Midbrain (tissue), 1 donor: ENCODE measurements around the gene LRMDA.
"Not testable (repeated sequence)": the region's sequence is repeated elsewhere in the genome, so short reads cannot be mapped to it uniquely, and the experiment has no call there.

Experiments used
- DNase-seq: peaks from one replicate; lab custom pipeline; 2025; lab: John Stamatoyannopoulos, UW

Gene LRMDA

DNA sequence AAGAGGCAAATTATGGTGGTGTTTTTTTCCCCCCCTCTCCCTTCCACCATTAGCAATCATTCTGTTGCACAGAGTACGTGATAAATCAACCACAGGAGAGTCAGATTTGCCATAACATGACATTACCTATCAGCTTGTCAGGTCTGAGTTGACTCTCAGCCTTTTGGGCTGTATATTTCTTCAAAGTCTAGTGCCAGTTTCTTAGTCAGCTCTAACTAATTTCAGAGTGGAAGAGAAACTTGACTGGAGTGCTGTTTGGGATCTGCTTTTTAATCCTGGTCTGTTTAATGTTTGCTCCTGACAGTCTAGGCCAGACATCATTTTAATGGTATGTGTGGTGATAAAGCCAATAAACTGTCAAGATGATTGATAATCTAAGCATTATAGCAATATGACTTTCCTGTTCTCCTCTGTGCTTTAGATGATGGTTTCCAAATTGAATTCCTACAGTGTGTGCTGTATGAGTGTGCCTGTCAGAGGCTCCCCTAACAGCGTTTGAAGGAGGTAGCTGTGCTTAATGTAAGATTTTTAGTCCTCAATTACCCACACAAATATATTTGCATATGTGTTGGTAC, 76.9 kb downstream of the LRMDA start:
- DNase-seq, result no peak

DNA sequence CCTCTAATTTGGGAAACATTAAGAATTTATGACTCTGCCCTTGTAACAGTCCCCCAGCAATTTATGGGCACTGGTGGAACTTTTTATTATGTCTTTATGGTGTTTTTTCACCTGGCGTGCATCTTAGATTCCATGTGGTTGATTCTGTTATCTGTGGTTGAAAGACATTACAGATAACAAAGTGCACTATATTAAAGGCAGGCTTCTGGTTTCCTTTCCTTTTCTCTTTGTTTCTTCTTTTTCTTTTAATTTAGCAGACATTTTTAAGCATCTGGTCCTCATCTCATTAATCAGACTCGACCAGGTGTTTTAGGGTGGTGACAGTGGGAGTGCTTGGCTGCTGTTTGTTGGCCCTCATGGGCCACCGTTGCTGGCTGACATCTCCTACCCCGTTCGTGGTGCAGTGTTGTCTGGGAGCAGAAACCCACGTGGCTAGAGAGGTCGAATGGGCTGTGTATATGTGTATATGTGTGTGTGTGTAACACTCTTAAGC, 77.4 kb downstream of the LRMDA start:
- no peak for DNase-seq

DNA sequence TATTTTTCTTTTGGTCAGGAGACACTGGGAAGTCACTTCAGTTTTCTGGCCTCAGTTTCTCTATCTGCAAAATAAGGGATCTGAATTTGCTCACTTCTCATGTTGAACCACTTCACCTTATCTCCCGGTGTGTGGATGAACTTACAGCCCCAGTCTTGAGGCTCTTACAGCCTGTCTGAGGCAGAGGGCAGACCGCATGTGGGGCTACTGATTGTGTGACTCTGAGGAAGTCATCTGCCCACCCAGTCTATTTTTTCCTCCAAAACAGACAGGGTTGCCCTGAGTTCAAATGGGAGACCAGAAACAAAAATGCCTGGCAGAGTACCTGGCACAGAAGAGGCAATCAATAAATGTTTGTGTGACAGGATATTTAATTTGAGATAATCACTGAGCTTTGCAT, 78.3 kb downstream of the LRMDA start:
- no peak for DNase-seq

DNA sequence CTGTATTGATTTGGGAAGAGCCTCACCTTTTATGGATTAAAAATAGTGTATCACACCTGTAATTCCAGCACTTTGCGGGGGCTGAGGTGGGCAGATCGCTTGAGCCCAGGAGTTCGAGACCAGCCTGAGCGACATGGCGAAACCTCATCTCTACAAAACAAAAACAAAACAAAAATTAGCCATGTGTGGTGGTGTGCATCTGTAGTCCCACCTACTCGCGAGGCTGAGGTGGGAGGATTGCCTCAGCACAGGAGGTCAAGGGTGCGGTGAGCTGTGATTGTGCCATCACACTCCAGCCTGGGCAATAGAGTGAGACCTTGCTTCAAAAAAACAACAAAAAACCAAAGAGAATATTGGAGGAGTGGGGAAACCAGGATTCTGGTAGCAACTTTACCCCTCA, 79.6 kb downstream of the LRMDA start:
- no peak for DNase-seq

DNA sequence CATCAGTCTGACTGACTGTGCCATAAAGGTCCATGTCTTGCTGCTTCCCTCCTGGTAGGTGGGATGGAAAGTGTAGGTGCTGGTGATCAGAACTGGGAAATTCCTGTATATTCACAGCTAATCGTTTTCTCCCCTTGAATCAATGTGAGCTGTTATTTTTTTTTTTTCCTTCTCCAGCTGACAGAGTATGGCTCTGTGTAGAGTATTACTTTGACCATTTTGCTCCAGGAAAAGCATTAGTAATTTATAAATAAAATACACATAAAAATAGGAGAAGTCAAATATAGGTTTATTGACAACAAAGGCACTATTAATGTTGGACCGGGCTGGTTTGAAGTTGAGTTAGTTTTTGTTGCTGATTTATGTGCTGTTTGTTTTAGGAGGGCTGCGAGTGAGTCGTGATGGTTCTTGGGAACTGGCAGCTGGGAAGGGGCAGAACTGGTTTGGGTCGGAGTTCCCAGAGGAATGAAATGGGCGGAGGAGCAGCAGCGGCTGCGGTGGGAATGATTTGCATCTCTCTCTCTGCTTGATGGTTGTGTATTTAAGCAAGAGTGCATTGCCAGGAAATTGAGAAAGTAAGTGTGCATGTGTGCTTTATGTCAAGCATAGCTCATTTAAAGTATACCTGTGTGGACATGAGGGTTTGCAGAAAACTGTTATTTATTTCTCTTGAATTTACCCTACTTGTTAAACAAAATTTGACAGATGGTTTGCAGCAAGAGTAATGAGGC, 80.9 kb downstream of the LRMDA start:
- DNase-seq, result no peak

DNA sequence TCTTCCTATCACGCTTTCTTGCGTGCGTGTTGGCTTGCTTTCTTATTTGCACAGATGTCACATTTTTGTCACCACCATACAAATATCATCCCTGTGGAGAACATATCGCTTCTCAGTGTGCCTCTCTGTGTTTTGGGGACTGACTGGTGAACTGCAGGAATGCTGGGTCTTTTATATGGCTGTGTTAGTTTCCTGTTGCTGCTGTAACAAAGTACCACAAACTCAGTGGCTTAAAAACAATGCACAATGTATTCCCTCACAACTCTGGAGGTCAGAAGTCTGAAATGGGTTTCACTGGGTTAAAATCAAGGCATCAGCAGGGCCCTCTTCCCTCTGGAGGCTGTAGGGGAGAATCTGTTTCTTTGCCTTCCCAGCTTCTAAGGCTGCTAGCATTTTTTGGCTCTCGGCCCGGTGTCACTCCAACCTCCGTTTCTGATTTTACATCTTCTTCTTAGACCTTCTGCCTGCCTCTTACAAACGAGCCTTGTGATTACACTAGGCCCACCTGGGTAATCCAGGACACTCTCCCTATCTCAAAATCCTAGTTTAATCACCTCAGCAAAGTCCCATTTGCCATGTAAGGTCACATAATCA, 82.0 kb downstream of the LRMDA start:
- DNase-seq, result no peak

DNA sequence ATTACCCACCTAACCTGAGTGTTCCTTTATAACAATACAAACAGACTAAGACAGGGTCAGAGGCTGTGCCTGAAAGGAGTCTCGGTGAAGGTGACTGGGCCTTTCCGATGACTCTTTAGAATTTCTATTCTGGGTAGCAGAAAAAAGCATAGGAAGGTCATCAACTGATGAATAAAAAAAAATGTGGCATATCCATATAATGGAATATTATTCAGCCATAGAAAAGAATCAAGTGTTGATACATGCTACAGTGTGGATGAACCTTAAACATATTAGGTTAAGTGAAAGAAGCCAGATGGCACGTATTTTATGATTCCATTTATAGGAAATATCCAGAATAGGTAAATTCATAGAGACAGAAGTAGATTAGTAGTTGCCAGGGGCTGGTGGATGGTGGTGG, 83.4 kb downstream of the LRMDA start:
- no peak for DNase-seq

DNA sequence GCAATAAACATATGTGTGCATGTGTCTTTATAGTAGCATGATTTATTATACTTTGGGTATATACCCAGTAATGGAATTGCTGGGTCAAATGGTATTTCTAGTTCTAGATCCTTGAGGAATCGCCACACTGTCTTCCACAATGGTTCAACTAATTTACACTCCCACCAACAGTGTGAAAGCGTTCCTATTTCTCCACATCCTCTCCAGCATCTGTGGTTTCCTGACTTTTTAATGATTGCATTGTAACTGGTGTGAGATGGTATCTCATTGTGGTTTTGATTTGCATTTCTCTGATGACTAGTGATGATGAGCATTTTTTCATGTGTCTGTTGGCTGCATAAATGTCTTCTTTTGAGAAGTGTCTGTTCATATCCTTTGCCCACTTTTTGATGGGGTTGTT, 84.7 kb downstream of the LRMDA start:
- DNase-seq, result not testable (repeated sequence)

DNA sequence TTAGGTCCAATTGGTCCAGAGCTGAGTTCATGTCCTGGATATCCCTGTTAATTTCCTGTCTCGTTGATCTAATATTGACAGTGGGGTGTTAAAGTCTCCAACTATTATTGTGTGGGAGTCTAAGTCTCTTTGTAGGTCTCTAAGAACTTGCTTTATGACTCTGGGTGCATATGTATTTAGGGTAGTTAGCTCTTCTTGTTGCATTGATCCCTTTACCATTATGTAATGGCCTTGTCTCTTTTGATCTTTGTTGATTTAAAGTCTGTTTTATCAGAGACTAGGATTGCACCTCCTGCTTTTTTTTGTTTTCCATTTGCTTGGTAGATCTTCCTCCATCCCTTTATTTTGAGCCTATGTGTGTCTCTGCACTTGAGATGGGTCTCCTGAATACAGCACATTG, 87.8 kb downstream of the LRMDA start:
- not testable (repeated sequence) for DNase-seq

DNA sequence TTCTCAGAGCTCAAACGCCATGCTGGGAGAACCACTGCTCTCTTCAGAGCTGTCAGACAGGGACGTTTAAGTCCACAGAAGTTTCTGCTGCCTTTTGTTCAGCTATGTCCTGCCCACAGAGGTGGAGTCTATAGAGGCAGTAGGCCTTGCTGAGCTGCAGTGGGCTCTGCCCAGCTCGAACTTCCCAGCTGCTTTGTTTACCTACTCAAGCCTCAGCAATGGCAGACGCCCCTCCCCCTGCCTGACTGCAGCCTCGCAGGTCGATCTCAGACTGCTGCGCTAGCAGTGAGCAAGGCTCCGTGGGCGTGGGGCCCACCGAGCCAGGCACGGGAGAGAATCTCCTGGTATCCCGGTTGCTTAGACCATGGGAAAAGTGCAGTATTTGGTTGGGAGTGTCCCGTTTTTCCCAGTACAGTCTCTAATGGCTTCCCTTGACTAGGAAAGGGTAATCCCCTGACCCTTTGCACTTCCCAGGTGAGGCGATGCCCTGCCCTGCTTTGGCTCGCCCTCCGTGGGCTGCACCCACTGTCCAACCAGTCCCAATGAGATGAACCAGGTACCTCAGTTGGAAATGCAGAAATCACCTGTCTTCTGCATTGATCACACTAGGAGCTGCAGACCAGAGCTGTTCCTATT, 89.9 kb downstream of the LRMDA start:
- DNase-seq, result not testable (repeated sequence)

DNA sequence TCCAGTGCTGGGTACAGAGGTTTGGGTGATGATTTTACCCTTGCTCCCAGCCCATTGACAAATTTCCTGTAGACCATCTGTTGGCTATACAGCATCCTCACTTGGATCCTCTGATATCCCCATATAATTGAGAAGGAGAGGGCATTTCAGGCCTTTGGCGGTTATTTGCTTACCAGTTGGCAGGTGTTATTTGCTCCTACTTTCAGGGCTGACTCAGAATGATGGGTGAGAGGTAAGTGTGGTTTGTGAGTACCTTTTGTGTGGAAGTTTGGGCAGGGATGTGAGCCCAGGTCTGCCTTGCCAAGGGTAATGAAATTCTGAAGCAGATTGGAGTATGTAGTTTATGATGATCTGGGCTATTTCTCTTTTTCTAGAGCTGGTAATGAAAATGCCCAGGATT, 93.6 kb downstream of the LRMDA start:
- no peak for DNase-seq

DNA sequence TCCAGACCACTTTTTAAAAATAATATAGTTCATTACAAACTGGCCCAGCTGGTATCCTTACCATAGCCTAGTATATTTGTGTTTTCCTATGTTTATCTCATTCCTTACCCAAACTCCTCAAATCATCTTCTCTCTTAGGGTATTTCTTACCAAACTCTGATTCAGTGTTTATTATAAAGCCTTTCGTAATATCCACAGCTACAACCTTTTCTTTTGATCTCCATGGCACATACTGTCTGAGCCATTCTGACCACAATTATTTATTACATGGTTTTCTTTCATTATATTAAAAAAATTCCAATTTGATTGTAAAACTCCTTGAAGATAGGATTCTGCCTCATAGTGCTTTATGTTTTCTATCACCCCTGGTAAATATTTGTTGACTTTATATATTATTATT, 94.2 kb downstream of the LRMDA start:
- DNase-seq, result no peak

DNA sequence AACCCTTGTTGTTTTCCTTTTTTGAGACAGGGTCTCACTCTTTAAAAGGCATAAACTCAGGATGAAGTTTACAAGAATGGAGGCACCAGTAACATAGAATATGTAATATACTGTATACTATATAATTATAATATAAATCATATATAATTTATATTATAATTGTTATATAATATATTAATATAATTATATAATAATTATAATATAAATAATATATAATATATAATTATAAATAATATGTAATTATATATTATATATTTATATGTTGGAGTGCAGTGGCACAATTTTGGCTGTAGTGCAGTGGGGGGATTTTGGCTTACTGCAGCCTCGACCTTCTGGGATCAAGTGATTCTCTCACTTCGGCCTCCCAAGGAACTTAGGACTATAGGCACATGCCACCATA, 96.1 kb downstream of the LRMDA start:
- no peak for DNase-seq

DNA sequence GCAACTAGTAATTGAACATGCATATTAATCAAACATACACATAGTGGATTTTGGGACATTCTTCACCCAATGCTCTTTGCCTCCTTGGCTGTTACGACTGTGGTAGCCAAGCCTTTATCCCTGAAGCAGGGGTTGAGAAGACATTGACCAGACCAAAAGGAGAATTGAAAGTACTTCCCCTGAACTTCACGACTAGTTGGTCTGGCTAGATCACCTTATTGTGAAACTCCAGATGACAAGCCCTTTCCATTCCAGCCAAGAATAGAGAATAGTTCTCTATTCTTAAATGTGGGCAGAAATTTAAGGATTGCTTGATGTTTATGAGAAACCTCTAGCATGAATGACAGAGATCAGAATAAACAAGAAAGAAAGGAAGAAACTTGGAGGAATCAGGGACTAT, 97.0 kb downstream of the LRMDA start:
- DNase-seq, result peak; percentile 10

DNA sequence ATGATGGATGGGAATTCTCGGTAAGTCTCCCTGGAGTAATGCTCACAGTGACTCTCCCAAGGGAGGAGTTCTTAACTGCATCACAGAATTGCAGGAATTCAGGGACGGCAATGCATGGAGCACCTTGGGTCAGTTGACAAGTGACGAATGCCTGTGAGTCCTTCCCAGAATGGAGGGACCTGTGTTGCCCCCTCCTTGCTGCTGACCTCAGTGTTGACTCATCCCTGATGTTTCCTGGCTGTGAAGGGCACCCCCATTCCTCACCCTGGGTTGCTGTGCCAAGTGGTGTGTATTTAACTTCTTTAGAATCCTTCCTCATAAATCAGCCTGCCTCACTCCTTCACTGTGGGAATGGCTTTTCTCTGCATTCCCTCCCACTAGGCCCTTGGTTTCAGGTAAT, 98.9 kb downstream of the LRMDA start:
- DNase-seq, result no peak

DNA sequence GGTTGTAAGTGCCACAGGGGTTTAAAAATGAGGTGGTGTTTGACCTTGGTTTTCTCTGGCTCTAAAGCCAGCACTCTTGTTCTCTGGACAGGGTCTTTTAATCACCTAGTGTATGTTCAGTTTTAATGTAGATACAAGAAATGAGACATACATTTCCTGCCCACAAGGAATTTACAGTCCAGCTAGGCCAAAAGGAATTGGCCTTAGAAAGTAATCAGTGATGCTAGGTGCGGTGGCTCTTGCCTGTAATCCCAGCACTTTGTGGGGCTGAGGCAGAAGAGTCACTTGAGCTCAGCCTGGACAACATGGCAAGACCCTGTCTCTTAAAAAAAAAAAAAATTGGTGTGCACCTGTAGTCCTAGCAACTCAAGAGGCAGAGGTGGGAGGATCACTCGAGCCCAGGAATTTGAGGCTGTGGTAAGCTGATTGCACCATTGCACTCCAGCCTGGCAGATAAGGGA, 100.2 kb downstream of the LRMDA start:
- no peak for DNase-seq

DNA sequence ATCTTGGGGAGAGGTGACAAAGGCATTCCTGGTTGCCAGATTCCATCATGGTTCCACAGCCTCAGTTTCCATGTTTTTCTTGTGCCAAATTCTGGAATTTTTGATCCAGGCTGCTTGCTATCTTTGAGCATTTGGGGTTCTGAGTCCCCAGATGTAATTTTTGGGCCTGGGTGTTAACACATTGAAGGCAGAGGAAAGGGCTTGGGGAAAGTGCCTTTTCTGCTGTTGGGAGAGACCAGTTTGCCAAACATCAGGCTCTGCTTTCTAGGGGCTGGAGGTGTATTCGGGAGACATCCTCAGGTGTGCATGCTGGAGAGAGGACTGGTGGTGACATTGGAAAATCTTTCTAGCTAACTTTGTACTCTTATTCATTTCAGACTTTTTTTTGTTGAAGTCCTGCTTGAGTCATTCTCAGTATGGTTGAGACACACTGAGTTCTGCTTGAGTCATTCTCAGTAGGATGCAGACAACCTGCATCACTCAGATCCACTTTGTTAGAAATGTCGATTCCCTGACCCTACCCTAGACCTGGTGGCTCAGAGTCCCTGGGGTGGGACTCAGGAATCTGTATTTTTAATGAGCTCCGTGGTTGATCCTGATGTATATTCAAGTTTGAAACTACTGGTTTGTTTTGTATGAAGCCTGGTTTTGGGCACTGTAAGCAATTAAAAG, 101.0 kb downstream of the LRMDA start:
- DNase-seq, result no peak

DNA sequence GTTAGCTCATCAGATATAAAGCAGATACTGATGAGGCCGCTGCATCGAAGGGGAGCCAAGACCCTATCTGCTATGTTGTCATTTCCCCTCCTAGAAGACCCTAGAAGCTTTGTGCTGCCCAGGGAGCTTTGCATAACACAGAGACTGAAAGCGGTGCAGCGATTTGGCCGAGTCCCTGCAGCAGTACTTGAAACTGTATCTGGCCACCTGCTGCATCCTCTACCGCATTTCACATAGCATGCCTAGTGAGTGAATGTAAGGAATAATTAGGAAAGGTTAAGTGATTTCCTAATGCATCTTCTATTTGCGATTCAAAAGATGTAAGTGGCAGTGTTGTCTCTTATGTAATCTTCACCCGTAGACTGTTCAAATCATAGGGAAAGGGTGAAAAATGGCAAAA, 106.7 kb downstream of the LRMDA start:
- no peak for DNase-seq

DNA sequence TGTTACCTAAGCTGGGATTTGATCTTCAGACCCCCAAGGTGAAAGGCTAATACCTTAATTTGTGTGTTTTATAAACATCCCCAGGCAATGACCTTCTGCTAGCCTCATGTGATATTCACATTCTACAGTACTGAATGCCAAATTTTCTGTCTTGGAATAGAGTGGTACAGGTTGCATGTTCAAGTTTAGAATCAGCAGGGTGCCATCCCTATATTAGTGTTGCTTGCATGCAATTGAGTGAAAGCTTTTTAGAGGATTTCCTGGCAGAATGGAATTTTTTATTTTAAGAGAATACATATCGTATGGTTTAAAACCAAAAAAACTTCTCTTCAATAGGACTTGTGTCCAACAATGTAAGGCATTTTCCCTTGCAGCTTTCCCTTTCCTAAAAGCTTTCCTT, 107.3 kb downstream of the LRMDA start:
- DNase-seq, result no peak

DNA sequence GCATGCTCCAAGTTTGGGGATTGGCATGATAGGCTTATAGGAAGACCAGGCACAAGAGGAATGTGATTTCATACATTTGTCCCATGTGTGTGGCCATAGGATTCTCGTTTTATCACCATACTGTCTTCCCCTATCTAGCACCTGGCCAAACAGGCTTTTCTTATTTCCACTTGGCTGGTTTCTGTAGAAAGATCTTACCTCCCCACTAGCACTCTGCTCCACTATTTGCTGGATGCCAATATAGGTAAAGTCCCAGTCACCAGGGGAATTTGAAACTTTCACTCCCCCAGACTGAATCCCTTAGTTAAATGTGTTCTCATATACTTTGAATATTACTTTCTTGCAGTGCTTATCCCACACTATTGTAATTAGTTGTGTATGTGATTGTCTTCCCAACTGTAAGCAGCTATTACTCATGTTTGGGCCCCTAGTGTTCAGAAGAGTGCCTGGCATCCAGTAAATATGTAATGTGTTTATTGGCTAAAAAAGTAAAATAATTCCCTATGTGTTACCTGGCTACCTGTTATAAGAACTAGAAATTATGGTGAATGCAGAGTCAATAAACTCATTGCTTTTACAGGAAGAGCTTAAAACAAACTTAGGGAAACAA, 109.0 kb downstream of the LRMDA start:
- DNase-seq, result no peak

DNA sequence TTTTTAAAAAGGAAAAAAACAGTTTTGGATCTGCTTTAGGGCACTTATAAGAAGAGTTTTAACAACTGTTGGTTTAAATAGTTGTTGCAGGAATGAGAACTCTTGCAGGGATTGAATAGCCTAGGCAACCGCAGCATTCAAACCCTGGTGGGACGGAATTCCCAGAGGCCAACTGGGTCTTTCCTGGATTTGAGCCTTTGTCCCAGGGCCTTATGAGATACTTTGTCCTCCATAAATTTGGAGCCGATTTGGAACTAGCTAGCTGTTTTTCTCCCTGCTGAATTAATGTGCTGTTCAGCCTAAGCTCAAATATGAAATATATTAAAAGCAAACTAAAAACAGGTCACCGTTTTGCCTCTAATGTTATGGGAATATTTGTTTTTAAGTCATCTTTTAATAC, 109.6 kb downstream of the LRMDA start:
- no peak for DNase-seq

DNA sequence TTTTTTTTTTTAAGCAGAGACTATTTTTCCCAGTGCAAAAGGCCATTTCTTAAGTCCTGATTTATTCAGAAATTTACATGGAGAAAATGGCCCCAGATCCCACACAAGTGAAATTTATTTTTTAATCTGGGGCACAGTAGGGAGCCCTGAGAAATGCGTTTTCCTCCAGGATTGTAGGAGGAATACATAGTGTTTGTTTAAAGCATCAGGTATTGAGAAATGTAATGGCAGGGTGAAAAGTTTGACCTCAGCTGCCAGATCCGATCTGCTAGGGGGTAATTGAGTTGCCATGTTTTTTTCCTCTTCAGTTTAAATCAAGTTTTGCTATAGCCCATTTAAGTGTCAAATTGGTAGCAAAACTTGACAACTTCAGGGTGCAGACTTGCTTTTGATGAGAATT, 110.0 kb downstream of the LRMDA start:
- DNase-seq, result no peak
